ENCODE data around the gene PAEP.
A peak's percentile ranks its signal among the peaks of the same experiment; 100 is the strongest.

The PAEP gene

DNA sequence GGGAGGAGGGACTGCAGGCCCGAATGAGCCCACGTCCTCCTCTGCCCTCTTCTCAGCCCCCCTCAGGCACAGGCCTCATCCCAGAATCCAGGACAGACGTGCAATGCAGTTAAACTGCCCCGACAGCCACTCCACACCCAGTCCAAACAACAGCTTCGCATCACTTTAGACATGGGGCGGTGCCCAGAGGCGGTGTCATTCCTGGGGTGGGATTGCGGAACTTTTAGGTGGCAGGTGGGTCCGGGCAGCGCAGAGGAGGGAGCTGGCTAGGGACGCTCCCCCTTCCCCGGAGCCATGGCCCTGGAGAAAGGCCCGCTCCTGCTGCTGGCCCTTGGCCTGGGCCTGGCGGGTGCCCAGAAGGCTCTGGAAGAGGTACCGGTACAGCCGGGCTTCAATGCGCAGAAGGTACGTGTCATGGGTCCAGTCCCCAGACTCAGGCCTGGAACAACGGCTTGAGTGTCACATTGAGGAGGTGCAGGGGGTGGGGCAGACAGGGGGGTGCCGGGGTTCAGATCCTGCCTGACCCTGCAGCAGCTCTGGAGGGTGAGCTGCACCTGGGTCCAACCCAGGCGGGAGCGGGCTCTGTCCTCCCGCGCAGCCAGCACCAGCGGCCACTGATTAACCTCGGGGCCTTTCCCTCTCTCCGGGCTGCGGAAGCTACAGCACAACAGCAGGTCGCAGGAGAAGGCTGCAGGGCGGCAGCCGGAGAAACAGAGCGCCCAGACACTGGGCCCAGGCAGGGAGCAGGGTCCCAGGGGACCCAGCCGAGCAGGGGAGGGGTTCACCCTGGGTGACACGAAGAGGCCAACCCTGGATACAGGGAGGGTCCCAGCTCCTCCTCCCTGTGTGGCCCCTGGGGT is 52.6 kb downstream of the PAEP start:
- no peak for TF ChIP-seq JUND (IDR thresholded peaks at IDR 0.05; ENCODE audit: low read depth)
- no peak for DNase-seq (ENCODE audit: low read depth in 1 of 2, low spot score in 1 of 2)
- in situ Hi-C loops (cut with HindIII; ENCODE audit: low pct_unique_long_range_greater_than_20kb, low sequenced_read_pairs), result no loop called here

DNA sequence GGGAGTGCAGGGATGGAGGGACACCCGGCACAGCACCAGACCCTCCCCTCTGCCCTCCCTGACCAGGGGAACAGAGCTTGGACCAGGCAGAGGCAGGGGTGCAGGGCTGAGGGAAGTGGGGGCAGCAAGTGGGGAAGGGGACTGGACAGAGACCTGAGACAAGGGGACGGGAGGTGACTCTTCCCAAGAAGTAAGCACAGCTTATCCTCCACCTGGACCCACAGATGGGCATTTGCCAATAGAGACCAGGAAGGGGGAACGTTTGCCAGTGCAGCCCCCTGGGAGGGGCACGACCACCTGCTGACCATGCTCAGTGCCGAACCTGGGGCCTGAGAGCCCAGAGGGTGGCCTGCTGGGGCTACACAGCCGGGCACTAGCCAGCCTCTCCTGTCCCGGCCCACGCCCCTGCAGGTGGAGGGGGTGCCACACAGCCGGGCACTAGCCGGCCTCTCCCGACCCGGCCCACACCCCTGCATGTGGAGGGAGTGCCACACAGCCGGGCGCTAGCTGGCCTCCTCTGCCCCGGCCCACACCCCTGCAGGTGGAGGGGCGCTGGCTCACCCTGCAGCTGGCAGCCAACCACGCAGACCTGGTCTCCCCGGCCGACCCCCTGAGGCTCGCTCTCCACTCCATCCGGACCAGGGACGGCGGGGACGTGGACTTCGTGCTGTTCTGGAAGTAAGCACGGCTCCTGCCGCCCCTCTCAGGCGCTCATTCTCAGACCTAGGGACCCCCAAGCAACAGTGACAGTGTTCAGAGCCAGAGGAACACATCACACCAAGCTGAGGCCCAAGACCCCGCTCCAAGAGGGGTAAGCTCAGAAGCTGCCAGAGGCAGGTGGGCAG is 53.5 kb downstream of the PAEP start:
- in situ Hi-C loops (cut with HindIII; ENCODE audit: low pct_unique_long_range_greater_than_20kb, low sequenced_read_pairs), result no loop called here
- no peak for DNase-seq (ENCODE audit: low read depth in 1 of 2, low spot score in 1 of 2)
- TF ChIP-seq JUND (IDR thresholded peaks at IDR 0.05; ENCODE audit: low read depth), result no peak

DNA sequence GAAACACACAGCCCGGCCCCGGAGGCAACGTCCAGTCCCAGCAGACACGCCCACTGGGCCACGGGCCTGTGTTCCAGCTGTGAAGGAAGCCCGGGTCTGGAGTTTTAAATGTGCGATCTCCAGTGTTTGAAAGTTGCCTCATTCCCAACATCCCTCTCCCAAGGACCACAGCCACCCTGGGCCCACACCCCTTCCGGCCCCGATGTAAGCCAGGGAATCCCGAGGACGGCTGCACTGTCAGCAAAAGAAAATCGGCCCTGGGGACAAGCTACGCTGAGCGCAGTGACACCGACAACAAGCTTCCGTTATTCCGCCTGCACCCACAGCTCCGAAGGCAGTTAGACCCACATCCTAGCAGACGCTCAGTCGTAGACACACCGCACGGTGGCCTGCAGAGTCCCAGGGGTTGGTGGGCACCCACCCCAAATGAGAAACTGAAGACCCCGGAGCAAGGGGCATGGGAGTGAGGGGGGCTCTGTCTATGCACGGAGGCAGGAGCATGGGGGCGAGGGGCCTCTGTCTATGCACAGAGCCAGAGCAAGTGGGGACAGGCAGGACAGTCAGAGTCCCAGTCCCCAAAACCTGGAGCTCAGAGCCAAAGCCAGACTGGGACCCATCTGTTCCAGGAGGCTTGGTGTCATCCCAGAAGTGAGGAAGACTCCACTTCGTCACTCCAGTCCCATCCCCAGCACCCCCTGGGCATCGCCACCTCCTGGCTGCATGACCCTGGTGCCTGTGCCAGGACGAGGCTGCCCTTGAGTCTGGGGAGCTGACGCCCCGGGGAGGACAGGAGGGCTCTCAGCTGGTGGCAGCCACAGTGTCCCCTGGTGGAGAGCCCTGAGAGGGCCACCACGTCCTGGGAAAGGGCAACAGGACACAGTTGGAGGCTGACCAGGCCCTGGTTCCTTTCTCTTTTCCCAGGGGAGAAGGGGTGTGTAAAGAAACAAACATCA is 54.4 kb downstream of the PAEP start:
- peak in 1 of 2 experiments; percentile 27 for DNase-seq (ENCODE audit: low read depth in 1 of 2, low spot score in 1 of 2)
- in situ Hi-C loops (cut with HindIII; ENCODE audit: low pct_unique_long_range_greater_than_20kb, low sequenced_read_pairs), result no loop called here
- TF ChIP-seq JUND (IDR thresholded peaks at IDR 0.05; ENCODE audit: low read depth), result no peak
